ENCODE data around the gene CSTPP1.
"Not testable (repeated sequence)": the region's sequence is repeated elsewhere in the genome, so short reads cannot be mapped to it uniquely, and the experiment has no call there.

The CSTPP1 gene

GRCh38 chr11:47181271-47181670 lies 244.7 kb downstream of the CSTPP1 start:
- no peak for DNase-seq (ENCODE audit: low spot score)

- DNase-seq (ENCODE audit: low spot score) = no peak
Measured at GRCh38 chr11:47182380-47182779, 245.8 kb downstream of the CSTPP1 start.

- no peak for DNase-seq (ENCODE audit: low spot score)
Measured at GRCh38 chr11:47183031-47183856, 246.7 kb downstream of the CSTPP1 start.

- no peak for DNase-seq (ENCODE audit: low spot score)
Measured at GRCh38 chr11:47183969-47184368, 247.4 kb downstream of the CSTPP1 start.

GRCh38 chr11:47184711-47185304 lies 248.2 kb downstream of the CSTPP1 start:
- no peak for DNase-seq (ENCODE audit: low spot score)

GRCh38 chr11:47185305-47186075 lies 248.9 kb downstream of the CSTPP1 start:
- peak; percentile 38 for DNase-seq (ENCODE audit: low spot score)

- DNase-seq (ENCODE audit: low spot score) = peak; percentile 72
Measured at GRCh38 chr11:47186076-47186699, 249.6 kb downstream of the CSTPP1 start, which contains the start of gene PACSIN3. Gene PACSIN3, minus strand, starts transcription at chr11:47186434. Its CDS starts 3,707 bp downstream, at chr11:47182727.

DNA sequence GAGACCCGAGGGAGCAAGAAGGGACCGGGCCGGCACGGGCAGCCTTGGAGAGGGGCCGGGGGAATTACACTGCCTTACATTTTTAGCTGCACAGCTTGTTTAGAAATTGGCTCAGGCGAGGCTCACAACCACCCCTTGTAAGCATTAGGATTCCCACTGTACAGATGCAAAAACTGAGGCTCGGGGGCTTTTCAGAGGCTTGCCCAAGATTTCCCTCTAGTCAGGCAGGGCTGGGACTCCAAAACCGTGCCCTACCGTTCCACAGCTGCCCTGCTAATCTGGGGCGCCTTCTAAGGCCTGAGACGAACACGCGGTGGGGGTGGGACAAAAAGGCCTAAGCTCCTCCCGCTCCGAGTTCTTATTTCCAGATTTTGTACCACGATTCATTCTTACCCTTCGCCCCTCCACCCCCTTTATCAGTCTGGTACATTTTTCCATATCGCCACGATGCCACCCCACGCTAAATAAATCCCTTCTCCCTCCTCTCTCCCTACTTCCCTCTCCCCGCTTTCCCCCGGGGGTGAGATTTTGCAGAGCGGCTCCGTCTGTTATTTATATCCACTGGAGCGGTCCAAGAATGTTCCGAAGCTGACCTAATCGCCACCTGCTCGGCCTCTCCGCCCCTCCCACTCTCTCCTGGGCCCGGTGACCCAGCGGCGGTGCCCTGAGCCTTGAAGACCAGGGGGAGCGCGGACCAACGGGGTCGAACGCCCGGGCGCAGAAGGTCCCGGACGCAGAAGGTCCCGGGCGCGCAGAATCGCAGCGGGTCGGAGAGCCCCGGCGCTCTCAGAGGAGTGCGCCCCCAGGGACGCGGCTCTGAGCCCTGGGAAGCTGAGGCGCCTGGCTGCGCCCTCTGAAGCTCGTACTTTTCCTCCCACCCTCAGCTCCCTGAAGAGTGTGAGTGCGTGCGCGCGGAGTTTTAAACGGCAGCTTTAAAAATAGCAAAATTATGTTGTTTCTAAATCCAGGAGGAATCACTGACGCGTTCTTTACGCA lies 250.4 kb downstream of the CSTPP1 start:
- no peak for DNase-seq (ENCODE audit: low spot score)

- no peak for DNase-seq (ENCODE audit: low spot score)
Measured at GRCh38 chr11:47187723-47188122, 251.2 kb downstream of the CSTPP1 start.

DNA sequence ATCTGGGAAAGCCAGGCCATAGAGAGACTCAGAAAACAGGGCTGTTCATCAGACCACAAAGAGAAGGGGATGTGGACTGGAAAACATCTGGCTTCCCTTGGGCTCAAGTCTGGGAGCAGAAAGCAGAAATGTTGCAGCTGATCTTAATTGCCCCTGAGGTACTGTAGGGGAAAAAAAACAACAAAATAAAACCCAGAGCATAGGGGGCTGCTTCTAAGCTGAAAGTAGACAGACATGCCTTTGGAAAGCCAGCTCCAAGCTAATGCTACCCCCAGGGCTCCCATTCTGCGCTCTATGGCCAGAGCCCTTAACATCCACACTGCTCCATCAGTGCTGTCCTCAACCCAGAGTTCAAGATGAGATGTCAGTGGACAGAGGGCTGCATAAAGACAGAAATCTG lies 251.7 kb downstream of the CSTPP1 start:
- no peak for DNase-seq (ENCODE audit: low spot score)

GRCh38 chr11:47189100-47189834 lies 252.7 kb downstream of the CSTPP1 start:
- peak; percentile 72 for DNase-seq (ENCODE audit: low spot score)

GRCh38 chr11:47191137-47191536 lies 254.6 kb downstream of the CSTPP1 start:
- DNase-seq (ENCODE audit: low spot score) = not testable (repeated sequence)

DNA sequence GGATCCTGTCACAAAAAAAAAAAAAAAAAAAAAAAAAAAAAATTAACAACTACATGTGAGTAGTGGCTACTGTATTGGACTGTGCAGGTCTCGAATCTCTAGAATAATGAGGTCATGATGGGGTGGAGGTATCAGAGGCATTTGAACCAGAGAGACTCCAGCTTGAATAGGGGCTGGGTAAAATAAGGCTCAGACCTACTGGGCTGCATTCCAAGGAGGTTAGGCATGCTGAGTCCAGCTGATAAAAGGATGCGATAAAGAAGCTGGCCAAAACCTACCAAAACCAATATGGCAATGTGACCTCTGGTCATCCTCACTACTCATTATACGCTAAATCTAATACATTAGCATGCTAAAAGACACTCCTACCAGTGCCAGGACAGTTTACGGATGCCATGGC lies 255.6 kb downstream of the CSTPP1 start:
- DNase-seq (ENCODE audit: low spot score) = no peak

DNA sequence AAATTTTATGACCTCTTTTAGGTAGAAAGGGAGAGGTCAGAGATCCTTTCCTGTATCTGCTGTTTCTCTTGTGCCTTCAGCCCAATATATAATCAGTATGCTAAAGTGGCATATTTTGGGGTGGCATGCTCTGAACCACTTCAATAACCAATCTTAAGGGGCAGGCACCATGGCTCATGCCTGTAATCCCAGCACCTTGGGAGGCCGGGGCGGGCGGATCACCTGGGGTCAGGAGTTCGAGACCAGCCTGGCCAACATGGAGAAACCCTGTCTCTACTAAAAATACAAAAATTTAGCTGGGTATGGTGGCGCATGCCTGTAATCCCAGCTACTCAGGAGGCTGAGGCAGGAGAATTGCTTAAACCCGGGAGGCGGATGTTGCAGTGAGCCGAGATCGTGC lies 261.6 kb downstream of the CSTPP1 start:
- not testable (repeated sequence) for DNase-seq (ENCODE audit: low spot score)

- DNase-seq (ENCODE audit: low spot score) = no peak
Measured at GRCh38 chr11:47201015-47201414, 264.5 kb downstream of the CSTPP1 start.

- no peak for DNase-seq (ENCODE audit: low spot score)
Measured at GRCh38 chr11:47202576-47202975, 266.0 kb downstream of the CSTPP1 start.

GRCh38 chr11:47204637-47204989 lies 268.1 kb downstream of the CSTPP1 start:
- DNase-seq (ENCODE audit: low spot score) = no peak

GRCh38 chr11:47206577-47206976 lies 270.0 kb downstream of the CSTPP1 start:
- DNase-seq (ENCODE audit: low spot score) = not testable (repeated sequence)

DNA sequence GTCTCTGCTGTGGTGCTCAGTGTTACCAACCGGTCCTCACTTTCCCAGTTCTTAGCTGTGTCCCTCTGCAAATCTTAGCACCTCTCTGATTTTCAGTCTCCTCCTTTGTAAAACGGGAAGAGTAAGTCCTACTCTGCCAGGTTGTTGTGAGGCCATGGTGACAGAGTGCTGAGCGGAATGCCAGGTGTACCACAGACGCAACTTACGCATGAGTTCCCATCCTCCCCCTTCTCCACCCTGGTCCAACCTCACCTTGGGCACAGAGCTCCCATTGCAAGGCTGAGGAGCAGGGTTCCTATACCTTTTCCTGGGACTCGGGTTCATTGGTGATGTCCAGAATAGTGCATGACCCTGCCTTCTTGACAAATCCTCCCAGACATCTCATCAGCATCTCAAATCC lies 270.9 kb downstream of the CSTPP1 start:
- DNase-seq (ENCODE audit: low spot score) = no peak

- DNase-seq (ENCODE audit: low spot score) = not testable (repeated sequence)
Measured at GRCh38 chr11:47208008-47208552, 271.5 kb downstream of the CSTPP1 start.

Data from LoVo (cell line).